NCI-H2171 treated with DMSO at 0.1 percent for 48 hours (cell line): ENCODE data around the gene TSPAN9.
"Not testable (repeated sequence)": the region's sequence is repeated elsewhere in the genome, so short reads cannot be mapped to it uniquely, and the experiment has no call there.

Source experiments
- DNase-seq: peaks from one replicate; lab custom pipeline; 2025; lab: John Stamatoyannopoulos, UW

Gene TSPAN9

GRCh38 chr12:3044141-3044630 lies 33.0 kb upstream of the TSPAN9 start:
- DNase-seq, result no peak

DNA sequence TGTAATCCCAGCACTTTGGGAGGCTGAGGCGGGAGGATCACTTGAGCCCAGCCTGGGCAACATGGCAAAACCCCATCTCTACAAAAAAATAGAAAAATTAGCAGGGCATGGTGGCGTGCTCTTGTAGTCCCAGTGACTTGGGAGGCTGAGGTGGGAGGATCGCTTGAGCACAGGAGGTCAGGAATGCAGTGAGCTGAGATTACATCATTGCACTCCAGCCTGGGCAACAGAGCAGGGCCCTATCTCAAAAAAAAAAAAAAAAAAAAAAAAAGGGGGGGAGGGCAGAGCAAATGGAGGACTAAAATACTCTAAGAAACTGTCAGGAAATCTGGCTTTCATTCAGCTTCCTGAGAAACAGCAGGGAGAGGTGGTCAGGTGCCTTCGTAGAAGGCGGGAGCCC lies 31.7 kb upstream of the TSPAN9 start:
- no peak for DNase-seq

DNA sequence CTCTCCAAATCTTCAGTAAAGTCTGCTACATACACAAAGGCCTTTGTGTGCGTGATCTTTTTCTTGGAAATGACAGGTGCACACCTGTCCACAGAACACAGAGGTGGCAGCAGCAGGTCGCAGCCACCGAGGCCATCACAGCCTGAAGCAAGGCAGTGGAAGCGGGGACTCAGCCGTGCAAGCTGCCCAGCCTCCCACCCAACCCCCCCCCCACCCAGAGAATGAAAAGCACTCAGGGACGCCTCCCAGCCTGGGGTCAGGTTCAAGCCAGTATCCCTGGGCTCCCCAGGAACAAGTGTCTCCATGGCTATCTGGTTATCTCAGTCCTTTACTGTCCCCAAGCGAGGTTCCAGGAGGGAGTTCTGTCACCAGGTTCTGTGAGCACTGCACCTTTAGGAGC lies 31.2 kb upstream of the TSPAN9 start:
- DNase-seq, result no peak

DNA sequence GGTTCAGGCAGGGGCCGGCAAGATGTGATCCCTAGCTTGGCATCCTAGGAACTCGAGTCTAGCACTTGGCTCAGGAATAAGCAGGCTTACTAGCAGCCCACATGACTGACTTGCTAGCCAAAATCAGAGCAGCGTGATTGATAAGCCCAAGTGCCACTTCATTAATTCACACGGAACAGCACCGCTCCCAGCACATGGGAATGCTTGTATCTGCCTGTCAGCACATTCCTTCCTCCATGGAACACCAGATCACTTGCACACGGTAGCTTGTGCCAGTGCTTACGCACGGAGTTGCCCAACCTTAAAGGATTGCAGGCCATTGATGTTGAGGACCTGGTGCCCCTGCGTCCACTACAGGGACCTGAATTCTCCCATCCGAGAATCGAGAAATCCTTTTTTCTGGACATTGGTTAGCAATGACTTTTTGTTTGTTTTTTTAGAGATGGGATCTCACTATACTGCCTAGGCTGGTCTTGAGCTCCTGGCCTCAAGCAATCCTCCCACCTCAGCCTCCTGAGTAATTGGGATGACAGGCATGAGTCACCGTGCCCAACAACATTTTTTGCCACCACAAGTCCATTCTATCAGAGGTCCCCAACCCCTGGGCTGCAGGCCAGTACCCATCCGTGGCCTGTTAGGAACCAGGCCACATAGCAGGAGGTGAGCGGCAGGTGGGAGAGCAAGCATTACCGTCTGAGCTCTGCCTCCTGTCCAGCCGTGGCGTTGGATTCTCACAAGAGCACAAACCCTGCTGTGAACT lies 30.6 kb upstream of the TSPAN9 start:
- DNase-seq, result no peak

GRCh38 chr12:3047961-3048360 lies 29.2 kb upstream of the TSPAN9 start:
- no peak for DNase-seq

DNA sequence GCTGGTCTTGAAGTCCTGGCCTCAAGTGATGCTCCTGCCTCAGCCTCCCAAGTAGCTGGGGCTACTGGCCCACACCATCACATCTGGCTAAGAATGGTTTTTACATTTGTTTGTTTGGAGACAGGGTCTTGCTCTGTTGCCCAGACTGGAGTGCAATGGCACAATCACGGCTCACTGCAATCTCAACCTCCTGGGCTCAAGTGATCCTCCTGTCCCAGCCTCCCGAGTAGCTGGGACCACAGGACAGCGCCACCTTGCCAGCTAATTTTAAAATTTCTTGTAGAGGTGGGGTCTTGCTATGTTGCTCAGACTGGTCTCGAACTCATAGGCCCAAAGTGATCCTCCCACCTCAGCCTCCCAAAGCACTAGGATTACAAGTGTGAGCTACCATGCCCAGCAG lies 28.6 kb upstream of the TSPAN9 start:
- no peak for DNase-seq

DNA sequence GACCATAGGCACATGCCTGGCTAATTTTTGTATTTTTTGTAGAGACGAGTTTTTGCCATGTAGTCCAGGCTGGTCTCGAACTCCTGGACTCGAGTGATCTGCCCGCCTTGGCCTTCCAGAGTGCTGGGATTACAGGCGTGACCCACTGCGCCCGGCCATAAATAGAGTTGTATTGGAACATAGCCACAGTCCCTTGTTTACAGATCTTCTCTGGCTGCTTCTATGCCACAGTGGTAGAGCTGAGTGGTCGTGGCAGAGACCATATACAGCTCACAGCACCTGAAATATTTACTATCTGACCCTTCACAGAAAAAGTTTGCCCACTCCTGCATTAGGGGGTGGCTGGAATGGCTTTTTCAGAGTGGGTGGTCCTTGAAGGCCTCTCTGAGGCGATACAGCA lies 28.0 kb upstream of the TSPAN9 start:
- DNase-seq, result no peak

DNA sequence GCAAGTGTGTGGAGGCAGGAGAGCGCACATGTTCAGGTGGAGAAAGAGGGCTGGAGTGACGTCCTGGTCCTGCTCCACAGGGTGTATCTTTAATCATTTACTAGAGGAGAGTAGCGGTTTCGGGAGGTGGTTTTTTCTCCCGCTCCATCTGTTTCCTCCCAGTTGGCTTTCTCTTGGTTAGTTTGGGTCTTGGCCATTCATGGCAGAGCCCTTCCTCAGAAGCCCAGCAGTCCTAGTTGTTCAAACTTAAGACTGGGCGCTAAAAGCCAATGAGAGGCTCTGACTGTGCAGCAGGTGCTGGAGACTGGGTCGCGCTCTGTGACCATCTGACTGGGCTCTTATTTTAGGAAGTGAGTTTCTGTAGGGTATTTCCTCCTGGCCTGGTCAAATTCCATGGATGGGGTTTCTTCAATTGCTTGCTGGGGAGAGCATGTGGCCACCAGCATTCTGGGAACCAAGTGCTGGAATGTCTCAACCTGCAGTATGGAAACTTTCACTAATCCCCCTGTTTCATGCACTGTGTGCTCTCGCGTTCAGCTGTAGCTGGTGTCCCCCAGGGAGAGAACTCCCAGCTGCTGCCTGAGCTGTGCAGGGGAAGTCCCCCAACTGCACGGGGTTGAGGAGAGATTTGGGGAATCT lies 27.4 kb upstream of the TSPAN9 start:
- DNase-seq, result peak; percentile 47

DNA sequence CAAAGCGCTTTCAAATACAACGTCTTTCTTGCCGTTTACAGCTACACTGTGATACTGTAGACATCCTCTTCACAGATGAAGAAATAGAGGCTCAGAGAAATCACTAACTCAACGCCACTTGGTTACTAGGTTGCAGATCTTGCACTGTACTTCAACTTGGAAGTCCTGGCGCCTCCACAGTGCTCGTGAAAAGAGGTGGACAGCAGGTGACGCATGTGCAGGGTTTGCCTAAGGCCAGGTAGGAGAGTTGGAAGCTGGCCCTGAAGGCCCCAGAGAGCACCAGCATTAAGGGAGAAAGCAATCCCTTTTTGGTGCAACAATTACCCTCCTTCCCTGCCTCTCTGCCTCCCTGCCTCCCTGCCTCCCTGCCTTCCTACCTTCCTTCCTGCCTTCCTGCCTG lies 22.8 kb upstream of the TSPAN9 start:
- DNase-seq, result no peak

DNA sequence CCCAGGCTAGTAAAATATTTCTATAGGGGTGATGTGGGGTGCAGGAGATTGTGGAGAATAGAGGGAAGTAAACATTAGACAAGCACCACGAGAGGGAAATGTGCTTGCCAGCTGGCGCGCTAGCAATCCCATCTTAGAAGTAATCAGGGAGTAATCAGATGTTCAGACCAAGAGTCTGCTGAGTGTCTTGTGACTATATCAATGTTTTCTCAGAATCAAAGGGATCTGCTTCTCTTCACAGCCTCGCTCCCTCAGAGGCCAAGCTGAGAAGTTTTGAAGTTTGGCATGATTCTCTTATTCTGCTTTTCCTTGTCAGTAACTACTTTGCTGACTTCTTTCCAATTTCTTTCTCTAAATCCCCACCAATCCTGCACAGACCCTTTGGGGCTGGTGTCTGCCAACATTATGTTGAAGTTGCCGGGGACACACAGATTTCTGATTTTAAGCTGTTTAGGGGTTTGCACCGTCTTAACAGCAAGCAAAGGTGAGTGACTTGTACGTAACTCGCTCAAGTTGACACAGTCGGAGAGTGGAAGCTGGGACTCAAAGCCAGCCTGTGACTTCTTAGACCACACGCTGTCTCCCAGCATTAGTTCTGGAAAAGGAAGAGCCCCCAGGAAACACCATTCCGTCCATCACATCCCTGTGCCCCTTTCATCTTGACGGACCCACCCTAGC lies 22.0 kb upstream of the TSPAN9 start:
- no peak for DNase-seq

- DNase-seq, result no peak
These were observed 21.3 kb upstream of the TSPAN9 start for GRCh38 chr12:3055704-3056467.

DNA sequence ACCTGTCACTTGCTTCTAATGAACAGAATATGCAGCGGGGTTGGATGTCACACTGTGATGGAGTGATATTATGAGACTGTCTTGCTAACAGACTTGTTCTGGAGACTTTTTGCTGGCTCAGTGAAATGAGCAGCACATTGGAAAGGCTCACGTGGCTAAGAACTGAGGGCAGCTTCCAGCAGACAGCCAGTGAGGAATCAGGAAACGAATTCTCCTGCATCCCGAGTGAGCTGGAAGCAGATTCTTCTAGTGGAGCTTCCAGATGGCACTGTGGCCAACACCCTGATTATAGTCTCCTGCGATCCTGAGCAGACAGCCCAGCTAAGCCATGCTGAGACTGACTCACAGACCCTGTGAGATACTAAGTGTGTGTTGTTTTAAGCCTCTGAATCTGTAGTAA lies 16.1 kb upstream of the TSPAN9 start:
- DNase-seq, result no peak

DNA sequence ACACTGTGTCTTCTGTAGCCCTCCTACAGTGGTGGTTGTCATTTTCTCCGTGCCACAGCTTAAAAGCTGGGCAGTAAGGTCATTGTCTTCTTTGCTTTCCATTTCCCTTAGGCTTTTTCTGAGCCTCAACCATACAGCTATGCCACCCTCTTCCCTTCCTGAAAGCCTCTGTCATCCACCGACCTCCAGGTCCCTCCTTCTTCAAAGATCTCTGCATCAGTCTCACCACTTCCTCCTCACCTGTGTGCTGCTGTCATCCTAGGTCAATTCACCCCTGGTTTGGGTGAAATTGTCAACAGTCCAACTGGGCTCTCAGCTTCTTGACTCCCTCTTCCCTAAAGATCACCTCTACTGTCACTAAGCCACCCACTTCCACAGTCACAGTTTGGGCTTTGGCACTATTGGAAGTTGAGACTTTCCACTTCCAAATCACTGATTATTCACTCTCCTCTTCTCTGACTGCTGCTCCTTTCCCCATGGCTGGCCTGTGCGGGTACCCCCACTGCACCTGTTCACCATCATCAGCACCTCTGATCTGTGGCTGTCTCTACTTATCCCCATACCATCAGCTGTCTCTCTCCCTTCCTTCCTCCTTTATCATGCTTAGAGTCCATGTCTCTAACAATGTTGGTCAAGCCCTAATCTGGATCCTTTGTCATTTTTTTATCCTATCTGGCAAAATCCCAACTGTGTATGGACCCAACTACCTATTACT lies 15.5 kb upstream of the TSPAN9 start:
- no peak for DNase-seq

DNA sequence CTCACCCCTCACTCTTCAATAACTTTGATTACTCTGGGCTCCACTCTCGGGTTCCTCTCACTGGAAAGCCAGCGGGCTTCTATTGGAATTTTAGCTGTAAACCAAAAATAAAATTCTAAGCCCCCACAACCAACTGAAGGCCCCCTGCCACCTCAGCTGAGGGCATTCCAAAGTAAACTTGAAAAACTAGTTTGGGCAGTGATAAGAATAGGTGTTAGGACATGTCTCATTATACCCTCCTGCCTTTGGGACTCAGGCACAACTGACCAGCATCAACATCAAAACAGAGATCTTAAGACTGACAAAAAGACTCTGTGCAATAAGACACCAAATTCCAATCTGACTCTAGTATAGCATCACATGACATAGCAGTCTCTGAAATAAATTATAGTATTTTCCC lies 11.9 kb upstream of the TSPAN9 start:
- no peak for DNase-seq

DNA sequence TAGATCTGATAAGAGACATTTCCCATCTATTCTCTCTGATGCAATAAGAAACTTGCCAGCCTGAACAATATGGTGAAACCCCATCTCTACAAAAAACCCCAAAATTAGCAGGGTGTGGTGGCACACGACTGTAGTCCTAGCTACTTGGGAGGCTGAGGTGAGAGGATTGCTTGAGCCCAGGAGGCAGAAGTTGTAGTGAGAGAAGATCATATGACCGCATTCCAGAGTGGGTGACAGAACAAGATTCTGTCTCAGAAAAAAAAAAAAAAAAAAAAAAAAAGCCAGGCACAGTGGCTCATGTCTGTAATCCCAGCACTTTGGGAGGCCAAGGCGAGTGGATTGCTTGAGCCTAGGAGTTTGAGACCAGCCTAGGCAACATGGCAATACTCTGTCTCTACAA lies 11.3 kb upstream of the TSPAN9 start:
- DNase-seq, result not testable (repeated sequence)

DNA sequence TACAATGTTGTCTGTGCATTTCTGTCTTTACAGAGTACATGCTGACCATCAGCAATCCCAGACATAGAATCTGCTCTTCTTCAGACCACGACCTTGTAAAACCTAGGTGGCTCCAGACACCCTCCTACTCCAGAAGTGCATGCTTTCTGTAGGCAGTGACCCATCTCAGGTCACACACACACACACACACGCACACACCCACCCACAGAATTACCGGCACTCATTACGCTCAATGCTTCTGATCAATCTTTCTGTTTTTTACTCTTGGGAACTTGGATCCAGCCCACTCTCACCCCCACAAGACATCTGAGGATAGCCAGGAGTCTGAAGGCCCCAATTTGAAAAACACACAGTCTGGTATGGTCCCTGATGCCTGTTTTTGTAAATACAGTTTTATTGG lies 7.5 kb upstream of the TSPAN9 start:
- DNase-seq, result no peak

- no peak for DNase-seq
These were observed 6.1 kb upstream of the TSPAN9 start for GRCh38 chr12:3071107-3071506.

GRCh38 chr12:3071710-3072109 lies 5.5 kb upstream of the TSPAN9 start:
- DNase-seq, result no peak

DNA sequence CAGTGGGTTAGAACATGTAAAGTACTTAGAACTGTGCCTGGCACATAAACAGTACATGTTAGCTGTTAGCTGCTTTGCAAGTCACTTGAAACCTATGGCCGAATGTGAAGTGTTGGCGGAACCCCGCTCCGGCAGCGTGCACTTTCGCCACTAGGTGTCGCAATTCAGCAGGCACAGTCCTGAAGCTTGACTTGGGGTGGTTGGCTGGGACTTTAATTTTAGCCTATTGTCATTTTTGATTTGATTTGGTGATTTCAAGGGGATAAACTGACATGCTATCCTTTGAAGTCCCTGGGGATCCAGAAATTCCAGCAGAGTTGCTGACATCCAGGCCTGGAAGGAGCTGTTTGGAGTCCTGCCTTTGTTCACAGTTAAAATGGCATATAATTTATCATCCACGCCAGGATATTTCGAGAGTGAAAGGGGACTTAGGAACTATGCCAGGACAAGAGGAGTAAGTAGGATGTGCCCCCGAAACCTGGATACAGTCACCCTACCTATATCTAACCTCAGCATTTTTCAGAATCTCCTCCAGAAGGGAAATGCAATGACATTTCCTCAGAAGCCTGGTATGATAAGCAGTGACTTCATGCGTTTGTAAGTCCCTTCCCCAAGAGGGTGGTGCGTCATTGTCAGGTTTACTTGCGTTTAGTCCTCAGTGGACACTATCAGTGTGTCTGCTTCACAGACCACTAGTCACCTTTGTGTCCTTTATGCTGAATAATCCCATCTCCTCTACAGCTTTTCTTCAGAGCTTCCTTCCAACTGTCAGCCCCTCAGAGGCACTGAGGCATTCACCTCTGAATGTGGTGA lies 3.5 kb upstream of the TSPAN9 start:
- DNase-seq, result peak; percentile 83

- DNase-seq, result no peak
These were observed 1.9 kb upstream of the TSPAN9 start for GRCh38 chr12:3075315-3075714.

- peak; percentile 35 for DNase-seq
These were observed 448 bp downstream of the TSPAN9 start for GRCh38 chr12:3077572-3078081.
